ENCODE data around the gene BRD2. TPM values are rescaled to one million over a fixed set of nuclear protein-coding genes. Genes with fewer than 3 reads are reported as not detected.
A peak's percentile ranks its signal among the peaks of the same experiment; 100 is the strongest.

The BRD2 gene
- total RNA-seq, 1 donor from 2014 or later, result 132 TPM

- no peak for DNase-seq (ENCODE audit: low spot score)
Measured at GRCh38 chr6:32971242-32971580, 2.8 kb downstream of the BRD2 start.

GRCh38 chr6:32971581-32972352 lies 3.4 kb downstream of the BRD2 start:
- DNase-seq (ENCODE audit: low spot score), result peak; percentile 100

GRCh38 chr6:32972353-32973143 lies 4.2 kb downstream of the BRD2 start:
- no peak for DNase-seq (ENCODE audit: low spot score)

- no peak for DNase-seq (ENCODE audit: low spot score)
Measured at GRCh38 chr6:32973144-32974015, 5.0 kb downstream of the BRD2 start.

GRCh38 chr6:32974016-32974333 lies 5.6 kb downstream of the BRD2 start:
- no peak for DNase-seq (ENCODE audit: low spot score)

GRCh38 chr6:32974541-32975308 lies 6.3 kb downstream of the BRD2 start:
- DNase-seq (ENCODE audit: low spot score), result no peak

- DNase-seq (ENCODE audit: low spot score), result no peak
Measured at GRCh38 chr6:32975886-32976285, 7.5 kb downstream of the BRD2 start.

- no peak for DNase-seq (ENCODE audit: low spot score)
Measured at GRCh38 chr6:32976334-32977069, 8.1 kb downstream of the BRD2 start.

- no peak for DNase-seq (ENCODE audit: low spot score)
Measured at GRCh38 chr6:32977272-32977952, 9.0 kb downstream of the BRD2 start.

GRCh38 chr6:32977953-32978324 lies 9.5 kb downstream of the BRD2 start:
- DNase-seq (ENCODE audit: low spot score), result no peak

- no peak for DNase-seq (ENCODE audit: low spot score)
Measured at GRCh38 chr6:32979720-32980487, 11.5 kb downstream of the BRD2 start.

- DNase-seq (ENCODE audit: low spot score), result no peak
Measured at GRCh38 chr6:32980488-32981038, 12.2 kb downstream of the BRD2 start.

GRCh38 chr6:32982084-32982701 lies 13.8 kb downstream of the BRD2 start:
- DNase-seq (ENCODE audit: low spot score), result no peak

GRCh38 chr6:32982702-32983492 lies 14.5 kb downstream of the BRD2 start:
- DNase-seq (ENCODE audit: low spot score), result no peak

GRCh38 chr6:32983493-32983848 lies 15.1 kb downstream of the BRD2 start:
- DNase-seq (ENCODE audit: low spot score), result no peak

- no peak for DNase-seq (ENCODE audit: low spot score)
Measured at GRCh38 chr6:32983964-32984621, 15.7 kb downstream of the BRD2 start.

All from mesenteric fat pad (tissue), 1 donor.